MM.1S (cell line): ENCODE measurements around the gene ACRBP.
"Not testable (repeated sequence)": the region's sequence is repeated elsewhere in the genome, so short reads cannot be mapped to it uniquely, and the experiment has no call there.

Source experiments
- DNase-seq: peaks from one replicate; pipeline ENCODE4 v3.0.0-alpha.2; 2015
- H2AFZ ChIP-seq: fragments of 300-600 bp; sonication (generic); 2 replicates; pipeline ENCODE4 v1.6.0; 2016; ENCODE audit warnings: antibody characterized with exemption, low read length
- H3F3A ChIP-seq: fragments of 300-600 bp; sonication (generic); 2 replicates; pipeline ENCODE4 v1.6.1; 2016; ENCODE audit warnings: mild to moderate bottlenecking, antibody characterized with exemption, low read length, moderate library complexity, mixed read lengths; ENCODE audit not compliant: insufficient read depth
- H3K27ac ChIP-seq: fragments of 300-600 bp; sonication (generic); 2 replicates; pipeline ENCODE4 v1.5.1; 2016; ENCODE audit warnings: mild to moderate bottlenecking, low read length
- H3K27me3 ChIP-seq: fragments of 300-600 bp; sonication (generic); replicated peaks from 2 replicates; pipeline ENCODE4 v1.6.0; 2016; ENCODE audit warnings: low read length; ENCODE audit not compliant: insufficient read depth
- H3K36me3 ChIP-seq: fragments of 300-600 bp; sonication (generic); replicated peaks from 2 replicates; pipeline ENCODE4 v1.6.1; 2016; ENCODE audit warnings: mild to moderate bottlenecking, low read length, mixed read lengths; ENCODE audit not compliant: insufficient read depth
- H3K4me1 ChIP-seq: fragments of 300-600 bp; sonication (generic); 2 replicates; pipeline ENCODE4 v1.6.1; 2016; ENCODE audit warnings: low read length, mixed read lengths
- H3K4me2 ChIP-seq: fragments of 300-600 bp; sonication (generic); 2 replicates; pipeline ENCODE4 v1.6.0; 2016; ENCODE audit warnings: low read depth, low read length
- H3K4me3 ChIP-seq: fragments of 300-600 bp; sonication (generic); 2 replicates; pipeline ENCODE4 v1.5.1; 2016; ENCODE audit warnings: low read length, mixed read lengths
- H3K79me2 ChIP-seq: fragments of 300-600 bp; sonication (generic); 2 replicates; pipeline ENCODE4 v1.6.1; 2016; ENCODE audit warnings: mixed run types, low read length, mixed read lengths
- H3K9ac ChIP-seq: fragments of 300-600 bp; sonication (generic); 2 replicates; pipeline ENCODE4 v1.6.1; 2016; ENCODE audit warnings: low read length, mixed read lengths
- H3K9me2 ChIP-seq: fragments of 300-600 bp; sonication (generic); replicated peaks from 2 replicates; pipeline ENCODE4 v1.6.1; 2016; ENCODE audit warnings: mild to moderate bottlenecking, low read length, mixed read lengths; ENCODE audit not compliant: insufficient read depth
- H3K9me3 ChIP-seq: fragments of 300-600 bp; sonication (generic); replicated peaks from 2 replicates; pipeline ENCODE4 v1.6.1; 2016; ENCODE audit warnings: mild to moderate bottlenecking, low read length, mixed read lengths; ENCODE audit not compliant: insufficient read depth
- H4K20me1 ChIP-seq: fragments of 300-600 bp; sonication (generic); 2 replicates; pipeline ENCODE4 v1.6.1; 2016; ENCODE audit warnings: mild to moderate bottlenecking, low read length, moderate library complexity, mixed read lengths; ENCODE audit not compliant: insufficient read depth
- CTCF ChIP-seq: fragments of 300-600 bp; sonication (generic); IDR thresholded peaks from 2 replicates; pipeline ENCODE4 v1.5.1; 2016; ENCODE audit warnings: antibody characterized with exemption, low read length, mixed read lengths
- EZH2 ChIP-seq: fragments of 300-600 bp; sonication (generic); optimal IDR thresholded peaks from 2 replicates; pipeline ENCODE3; 2017; ENCODE audit warnings: low read depth, mild to moderate bottlenecking, antibody characterized with exemption, low read length, mixed read lengths
- EZH2phosphoT487 ChIP-seq: fragments of 300-600 bp; sonication (generic); IDR thresholded peaks from 2 replicates; pipeline ENCODE4 v1.6.1; 2018; ENCODE audit warnings: antibody characterized with exemption, low read length

ACRBP gene

GRCh38 chr12:6603095-6603567 is 44.1 kb downstream of the ACRBP start:
- Histone ChIP-seq H3K79me2 (peaks cover 81% of the 10 kb centered on the region), H3K9me3 (no peaks in the 10 kb centered on the region), H3K9ac (peak overlapping the region; percentile 19; the same call in 1 of the 2 replicates), H3K9me2 (no peaks in the 10 kb centered on the region), H3K36me3 (peaks cover 27% of the 10 kb centered on the region), H3K4me2 (peak overlapping the region; percentile 75), H3F3A (peaks cover 20% of the 10 kb centered on the region), H2AFZ (no peak overlapping the region), H4K20me1 (no peaks in the 10 kb centered on the region), H3K27me3 (no peaks in the 10 kb centered on the region), H3K4me3 (peak overlapping the region; percentile 36), H3K27ac (peak overlapping the region; percentile 40; the same call in 1 of the 2 replicates), H3K4me1 (peaks cover 31% of the 10 kb centered on the region)
- TF ChIP-seq EZH2 (no peak), CTCF (no peak), EZH2phosphoT487 (no peak)
- peak; percentile 30 for DNase-seq

GRCh38 chr12:6602526-6602925 is 44.7 kb downstream of the ACRBP start:
- Histone ChIP-seq H2AFZ (no peak overlapping the region), H3F3A (peaks cover 14% of the 10 kb centered on the region), H3K9me3 (no peaks in the 10 kb centered on the region), H3K4me2 (peak overlapping the region; percentile 75), H3K9me2 (no peaks in the 10 kb centered on the region), H3K36me3 (peaks cover 32% of the 10 kb centered on the region), H3K9ac (no peak overlapping the region; the same call in 1 of the 2 replicates), H3K79me2 (peaks cover 85% of the 10 kb centered on the region), H3K27me3 (no peaks in the 10 kb centered on the region), H3K27ac (no peak overlapping the region), H3K4me3 (no peak overlapping the region), H3K4me1 (peaks cover 25% of the 10 kb centered on the region), H4K20me1 (no peaks in the 10 kb centered on the region)
- no peak for DNase-seq
- TF ChIP-seq EZH2phosphoT487 (no peak), CTCF (no peak), EZH2 (no peak)

- not testable (repeated sequence) for H3K27me3 ChIP-seq, H3K9me3 ChIP-seq, H3F3A ChIP-seq, H3K9ac ChIP-seq, H3K9me2 ChIP-seq, H3K27ac ChIP-seq, H2AFZ ChIP-seq, DNase-seq, H3K4me1 ChIP-seq, H4K20me1 ChIP-seq, H3K4me3 ChIP-seq, H3K4me2 ChIP-seq
- Histone ChIP-seq H3K79me2 (peaks cover 54% of the 10 kb centered on the region), H3K36me3 (peaks cover 38% of the 10 kb centered on the region)
Measured at GRCh38 chr12:6595673-6596072, 51.6 kb downstream of the ACRBP start.

GRCh38 chr12:6592087-6592486 is 55.1 kb downstream of the ACRBP start:
- Histone ChIP-seq H3K36me3 (peaks cover 33% of the 10 kb centered on the region; the same call in 1 of the 2 replicates), H3K27ac (no peak overlapping the region), H2AFZ (no peak overlapping the region), H3K27me3 (no peaks in the 10 kb centered on the region), H3K79me2 (peaks cover 44% of the 10 kb centered on the region), H3K4me1 (no peaks in the 10 kb centered on the region), H3F3A (no peaks in the 10 kb centered on the region), H4K20me1 (no peaks in the 10 kb centered on the region; the same call in 1 of the 2 replicates), H3K9me3 (no peaks in the 10 kb centered on the region), H3K9ac (no peak overlapping the region), H3K4me3 (no peak overlapping the region), H3K4me2 (no peak overlapping the region), H3K9me2 (no peaks in the 10 kb centered on the region)
- DNase-seq = no peak
- TF ChIP-seq EZH2phosphoT487 = no peak
- no peak for TF ChIP-seq CTCF
- no peak for TF ChIP-seq EZH2
